Caco-2 (cell line): ENCODE data around the gene LAD1. TPM values are rescaled to one million over a fixed set of nuclear protein-coding genes. Genes with fewer than 3 reads are reported as not detected.

Experiments used
- BruUV-seq: library from RNA; stranded (reverse); fragments of 400-500 nt; replicated peaks from 2 replicates; lab custom pipeline; 2021; lab: Mats Ljungman, UMichigan
- CTCF ChIA-PET: fragments of 300-600 bp; sonication (Branson Sonifier 250); formaldehyde crosslinking; loops from one replicate; lab custom pipeline; 2022; ENCODE audit warnings: antibody characterized with exemption; lab: Charles Lee
- POLR2A ChIA-PET: fragments of 300-600 bp; sonication (Branson Sonifier 250); formaldehyde crosslinking; loops from one replicate; lab custom pipeline; 2022; ENCODE audit warnings: antibody characterized with exemption; lab: Charles Lee
- DNase-seq, 2 experiments: peaks; one replicate each; pipeline versions ENCODE4 v3.0.0 to v3.0.0-alpha.2; 2020 to 2022
- H3K27me3 ChIP-seq: replicated peaks from 2 replicates; pipeline ENCODE4 v1.6.0; 2011; ENCODE audit warnings: low read length; ENCODE audit not compliant: control insufficient read depth, insufficient read depth
- H3K36me3 ChIP-seq: 2 replicates; pipeline ENCODE4 v1.5.1; 2011; ENCODE audit warnings: low read length; ENCODE audit not compliant: control insufficient read depth, insufficient read depth
- H3K4me1 ChIP-seq: fragments of 250-450 bp; sonication (Bioruptor Pico); 2 replicates; pipeline ENCODE4 v1.5.1; 2020; ENCODE audit warnings: mild to moderate bottlenecking
- H3K4me3 ChIP-seq: 2 replicates; pipeline ENCODE4 v1.5.1; 2011; ENCODE audit warnings: low read depth, mild to moderate bottlenecking, control low read depth, low read length
- H3K9me3 ChIP-seq: fragments of 250-450 bp; sonication (Bioruptor Pico); 2 replicates; pipeline ENCODE4 v1.5.1; 2020; ENCODE audit warnings: mild to moderate bottlenecking, moderate library complexity
- H3K27ac Mint-ChIP-seq: one replicate; pipeline ENCODE4 v1.8.0; 2022; ENCODE audit warnings: mixed read lengths; ENCODE audit not compliant: unreplicated experiment
- H3K27me3 Mint-ChIP-seq: one replicate; pipeline ENCODE4 v1.8.0; 2022; ENCODE audit warnings: mixed read lengths; ENCODE audit not compliant: insufficient read depth, unreplicated experiment
- H3K36me3 Mint-ChIP-seq: one replicate; pipeline ENCODE4 v1.8.0; 2022; ENCODE audit warnings: mild to moderate bottlenecking, mixed read lengths; ENCODE audit not compliant: insufficient read depth, unreplicated experiment
- H3K4me1 Mint-ChIP-seq: one replicate; pipeline ENCODE4 v1.8.0; 2022; ENCODE audit warnings: low read depth, mixed read lengths; ENCODE audit not compliant: unreplicated experiment
- H3K4me3 Mint-ChIP-seq: one replicate; pipeline ENCODE4 v1.8.0; 2022; ENCODE audit warnings: mild to moderate bottlenecking, moderate library complexity, mixed read lengths; ENCODE audit not compliant: unreplicated experiment
- H3K9me3 Mint-ChIP-seq: one replicate; pipeline ENCODE4 v1.8.0; 2022; ENCODE audit warnings: mixed read lengths; ENCODE audit not compliant: unreplicated experiment
- CTCF ChIP-seq, 2 experiments: fragments of 200-600 bp in 1 of 2; IDR thresholded peaks; 1 replicate in 1 of 2; 2 replicates in 1 of 2; pipeline versions ENCODE4 v1.5.1 to v1.8.0; 2011 to 2022; ENCODE audit warnings: antibody characterized with exemption in 1 of 2, control low read depth in 1 of 2, inconsistent platforms in 1 of 2, low read depth in 1 of 2, low read length in 1 of 2, mild to moderate bottlenecking in 1 of 2, moderate library complexity in 1 of 2; ENCODE audit not compliant: insufficient read depth in 1 of 2, severe bottlenecking in 1 of 2, unreplicated experiment in 1 of 2
- intact Hi-C: fragments of 100-400 bp; cut with micrococcal nuclease; formaldehyde crosslinking; loops from one replicate; pipeline ENCODE4 v1.10.0; 2022; ENCODE audit not compliant: unreplicated experiment
- total RNA-seq: library from RNA; stranded (reverse); gene quantifications from 2 replicates; pipeline ENCODE4 v1.2.3, GENCODE V29; 2022

Gene LAD1
- total RNA-seq, 1 experiment from 2014 or later = 80.5 TPM

- H3K4me1 ChIP-seq = peaks cover 43% of the 10 kb centered on the region
- H3K36me3 ChIP-seq = no peaks in the 10 kb centered on the region
- H3K4me3 ChIP-seq = no peak overlapping the region
- Mint-ChIP-seq H3K27me3 (peaks cover 4% of the 10 kb centered on the region), H3K36me3 (peaks cover 24% of the 10 kb centered on the region), H3K27ac (peak overlapping the region; percentile 95), H3K9me3 (no peaks in the 10 kb centered on the region), H3K4me1 (peaks cover 43% of the 10 kb centered on the region), H3K4me3 (peak overlapping the region; percentile 47)
- POLR2A ChIA-PET = interaction anchor here (0.6 kb wide), 1 partner anchor 135 kb away, joined by 3 read pairs; no protein-coding TSS in a partner anchor
- CTCF ChIA-PET = interaction anchor here (0.6 to 1.6 kb wide), 3 partner anchors 10 to 122 kb away, joined by 5 to 6 read pairs (median 5); no protein-coding TSS in a partner anchor
- DNase-seq = no peak
- H3K9me3 ChIP-seq = no peaks in the 10 kb centered on the region
- H3K27me3 ChIP-seq = no peaks in the 10 kb centered on the region
- TF ChIP-seq CTCF (IDR thresholded peaks at IDR 0.05; ENCODE audit: insufficient read depth in 1 of 2, low read depth in 1 of 2, low read length in 1 of 2, severe bottlenecking in 1 of 2, unreplicated experiment in 1 of 2) = no peak
- no TSS peak for BruUV-seq
- intact Hi-C loops = no loop called here
Measured at GRCh38 chr1:201376107-201376463, 23.0 kb downstream of the LAD1 start.

DNA sequence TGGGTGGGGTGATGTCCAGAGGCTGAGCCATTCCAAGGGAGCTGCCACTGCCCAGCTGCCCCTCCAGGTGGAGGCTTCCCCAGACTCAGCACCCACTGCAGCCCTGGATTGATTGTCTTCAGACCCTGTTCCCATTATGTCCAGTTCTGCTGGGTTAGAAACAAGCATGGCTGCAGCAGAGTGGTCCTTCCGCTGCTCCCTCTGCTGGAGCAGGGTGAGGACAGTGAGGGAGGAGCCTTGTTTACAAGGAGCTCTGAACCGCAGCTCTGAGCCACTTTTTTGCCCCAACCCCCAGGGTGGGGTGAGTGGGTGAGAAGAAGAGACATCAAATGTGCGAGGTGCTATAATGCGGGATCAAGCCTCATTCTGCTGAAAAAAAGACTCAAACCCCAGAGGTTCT lies 24.0 kb downstream of the LAD1 start:
- no peaks in the 10 kb centered on the region for H3K9me3 ChIP-seq
- no peaks in the 10 kb centered on the region for H3K36me3 ChIP-seq
- peaks cover 43% of the 10 kb centered on the region for H3K4me1 ChIP-seq
- POLR2A ChIA-PET = no interaction called here
- no peaks in the 10 kb centered on the region for H3K27me3 ChIP-seq
- no peak for TF ChIP-seq CTCF (IDR thresholded peaks at IDR 0.05; ENCODE audit: insufficient read depth in 1 of 2, low read depth in 1 of 2, low read length in 1 of 2, severe bottlenecking in 1 of 2, unreplicated experiment in 1 of 2)
- H3K36me3 Mint-ChIP-seq = peaks cover 21% of the 10 kb centered on the region
- no peak overlapping the region for H3K4me3 ChIP-seq
- intact Hi-C loops = no loop called here
- peak overlapping the region; percentile 95 for H3K27ac Mint-ChIP-seq
- CTCF ChIA-PET = interaction anchor here (0.7 to 1.6 kb wide), 3 partner anchors 10 to 121 kb away, joined by 3 to 5 read pairs (median 4); no protein-coding TSS in a partner anchor
- no peak for DNase-seq
- H3K27me3 Mint-ChIP-seq = peaks cover 4% of the 10 kb centered on the region
- no TSS peak for BruUV-seq
- H3K4me3 Mint-ChIP-seq = no peak overlapping the region
- no peaks in the 10 kb centered on the region for H3K9me3 Mint-ChIP-seq
- H3K4me1 Mint-ChIP-seq = peaks cover 43% of the 10 kb centered on the region

- ChIA-PET CTCF (interaction anchor here (0.6 to 1.4 kb wide), 2 partner anchors 11 to 1345 kb away, joined by 3 read pairs; no protein-coding TSS in a partner anchor), POLR2A (no interaction called here)
- no peak for TF ChIP-seq CTCF (IDR thresholded peaks at IDR 0.05; ENCODE audit: insufficient read depth in 1 of 2, low read depth in 1 of 2, low read length in 1 of 2, severe bottlenecking in 1 of 2, unreplicated experiment in 1 of 2)
- H3K9me3 ChIP-seq = no peaks in the 10 kb centered on the region
- peaks cover 21% of the 10 kb centered on the region for H3K36me3 Mint-ChIP-seq
- H3K4me3 Mint-ChIP-seq = no peak overlapping the region
- no peaks in the 10 kb centered on the region for H3K36me3 ChIP-seq
- H3K9me3 Mint-ChIP-seq = no peaks in the 10 kb centered on the region
- no TSS peak for BruUV-seq
- H3K27me3 Mint-ChIP-seq = peaks cover 4% of the 10 kb centered on the region
- peak overlapping the region; percentile 21 for H3K27ac Mint-ChIP-seq
- no peaks in the 10 kb centered on the region for H3K27me3 ChIP-seq
- H3K4me1 Mint-ChIP-seq = peaks cover 43% of the 10 kb centered on the region
- no peak overlapping the region for H3K4me3 ChIP-seq
- H3K4me1 ChIP-seq = peaks cover 43% of the 10 kb centered on the region
- intact Hi-C loops = no loop called here
- DNase-seq = no peak
Measured at GRCh38 chr1:201374364-201374763, 24.8 kb downstream of the LAD1 start.
